AG10803 (cell line): ENCODE data around the gene IPMK.

ENCODE experiments used
- DNase-seq: peaks from one replicate; pipeline ENCODE4 v3.0.0; 2010; ENCODE audit warnings: low read depth
- H3K4me3 ChIP-seq: 2 replicates; pipeline ENCODE4 v1.5.1; 2011; ENCODE audit warnings: mild to moderate bottlenecking, low read length, control low read depth
- CTCF ChIP-seq: conservative IDR thresholded peaks from 2 replicates; pipeline ENCODE4 v1.5.1; 2011; ENCODE audit warnings: mild to moderate bottlenecking, low read length, control low read depth, inconsistent platforms

IPMK gene

GRCh38 chr10:58268454-58268945 is 806 bp upstream of the IPMK start:
- DNase-seq: no peak
- TF ChIP-seq CTCF: no peak
- H3K4me3 ChIP-seq: peak overlapping the region; percentile 83

GRCh38 chr10:58266826-58267712 is 625 bp downstream of the IPMK start:
- DNase-seq: peak; percentile 74
- peak overlapping the region; percentile 81 for H3K4me3 ChIP-seq
- no peak for TF ChIP-seq CTCF

GRCh38 chr10:58266003-58266825 is 1.5 kb downstream of the IPMK start:
- peak; percentile 66 for DNase-seq

GRCh38 chr10:58265249-58265648 is 2.4 kb downstream of the IPMK start:
- no peak for TF ChIP-seq CTCF
- H3K4me3 ChIP-seq: peak overlapping the region; percentile 81
- no peak for DNase-seq

More at GRCh38 chr10:58266003-58266825, 1.5 kb downstream of the IPMK start:
- H3K4me3 ChIP-seq: peak overlapping the region; percentile 81
- no peak for TF ChIP-seq CTCF

- no peak overlapping the region for H3K4me3 ChIP-seq
- DNase-seq: no peak
- TF ChIP-seq CTCF: no peak
These were observed 2.9 kb downstream of the IPMK start for GRCh38 chr10:58264780-58265179.

- no peak overlapping the region for H3K4me3 ChIP-seq
- no peak for DNase-seq
- TF ChIP-seq CTCF: no peak
These were observed 4.9 kb downstream of the IPMK start for GRCh38 chr10:58262766-58263165.
